Esophagus squamous epithelium (tissue), 5 donors: Measurements from ENCODE around the gene SNX21. TPM values are rescaled to one million over a fixed set of nuclear protein-coding genes. Genes with fewer than 3 reads are reported as not detected.
A peak's percentile ranks its signal among the peaks of the same experiment; 100 is the strongest.

Experiments used
- DNase-seq: peaks from one replicate; lab custom pipeline; 2025; lab: John Stamatoyannopoulos, UW
- H3K27ac ChIP-seq, 4 donors: fragments of 200-600 bp; sonication (generic); one replicate each; pipeline ENCODE4 v1.5.1; 2016 to 2019; ENCODE audit warnings: mild to moderate bottlenecking in 1 of 4
- H3K27me3 ChIP-seq, 4 donors: fragments of 200-600 bp; sonication (generic); 1 replicate in 3 of 4; 2 replicates in 1 of 4; pipeline versions ENCODE4 v1.5.1 to v1.6.0; 2017 to 2021; ENCODE audit warnings: antibody characterized with exemption in 1 of 4
- H3K36me3 ChIP-seq, 3 donors: fragments of 200-600 bp; sonication (generic); one replicate each; pipeline ENCODE4 v1.5.1; 2016 to 2019
- H3K4me1 ChIP-seq, 3 donors: fragments of 200-600 bp; sonication (generic); one replicate each; pipeline ENCODE4 v1.5.1; 2017 to 2019
- H3K4me3 ChIP-seq, 4 donors: fragments of 200-600 bp; sonication (generic); 1 replicate in 3 of 4; 2 replicates in 1 of 4; pipeline ENCODE4 v1.5.1; 2016 to 2019; ENCODE audit warnings: mild to moderate bottlenecking in 2 of 4, moderate library complexity in 1 of 4
- H3K9me3 ChIP-seq, 3 donors: fragments of 200-600 bp; sonication (generic); one replicate each; pipeline ENCODE4 v1.5.1; 2016 to 2019
- CTCF ChIP-seq, 6 experiments: fragments of 450-650 bp in 4 of 6; fragments of 200-600 bp in 2 of 6; sonication (generic) in 2 of 6; IDR thresholded peaks; one replicate each; pipeline ENCODE4 v1.5.1; 2016 to 2019; ENCODE audit warnings: antibody characterized with exemption in 6 of 6, mild to moderate bottlenecking in 4 of 6, moderate library complexity in 4 of 6
- POLR2A ChIP-seq, 4 donors: fragments of 450-650 bp; IDR thresholded peaks; one replicate each; pipeline ENCODE4 v1.6.1; 2017; ENCODE audit warnings: antibody characterized with exemption in 4 of 4, mild to moderate bottlenecking in 4 of 4, moderate library complexity in 3 of 4
- WGBS, 2 donors: methylation state at CpG; one replicate each; pipeline ENCODE4 v1.1.5; 2018; 5-methylcytosine and 5-hydroxymethylcytosine counted together
- intact Hi-C: fragments of 100-400 bp; cut with DNase I; formaldehyde crosslinking; loops from one replicate; pipeline ENCODE4 v1.15.0; 2022
- total RNA-seq, 4 donors: library from RNA; depleted of rRNA; stranded (reverse); fragments of >200 nt; gene quantifications; one replicate each; pipeline ENCODE4 v1.1.0, GENCODE V29; 2016
- donor health status: DM: yes; HTN: yes; CAD: no.

SNX21 gene
- total RNA-seq, 4 donors from 2014 or later, result 21.2 to 43.2 (median 37.4) TPM

- no peak for DNase-seq
- WGBS, 2 donors, result 31 to 41% methylated on average over 4 of the region's 4 CpGs
- H3K36me3 ChIP-seq, result peaks cover 0 to 67% (median 46%) of the 10 kb centered on the region in 3 donors
- no peaks in the 10 kb centered on the region for H3K27me3 ChIP-seq
- intact Hi-C loops, result no loop called here
- TF ChIP-seq CTCF (IDR thresholded peaks at IDR 0.05) (peak; percentile 44 to 65 (median 57)), POLR2A (IDR thresholded peaks at IDR 0.05) (no peak)
- H3K4me1 ChIP-seq, result peaks cover 0 to 8% (median 0%) of the 10 kb centered on the region in 3 donors
- H3K4me3 ChIP-seq, result no peak overlapping the region
- H3K9me3 ChIP-seq, result no peaks in the 10 kb centered on the region
- no peak overlapping the region for H3K27ac ChIP-seq
Observed at GRCh38 chr20:45798935-45799642, 34.5 kb upstream of the SNX21 start.

GRCh38 chr20:45801851-45802250 is 31.7 kb upstream of the SNX21 start:
- 85 to 90% methylated on average over 4 to 7 of the region's 7 CpGs for WGBS, 2 donors
- Histone ChIP-seq H3K4me1 (peaks cover 0 to 8% (median 0%) of the 10 kb centered on the region in 3 donors), H3K27ac (no peak overlapping the region), H3K27me3 (no peaks in the 10 kb centered on the region), H3K9me3 (no peaks in the 10 kb centered on the region), H3K4me3 (no peak overlapping the region), H3K36me3 (peaks cover 7 to 67% (median 41%) of the 10 kb centered on the region in 3 donors)
- intact Hi-C loops, result no loop called here
- no peak for DNase-seq
- no peak for TF ChIP-seq POLR2A (IDR thresholded peaks at IDR 0.05)
- no peak for TF ChIP-seq CTCF (IDR thresholded peaks at IDR 0.05)

- Histone ChIP-seq H3K36me3 (peaks cover 8 to 63% (median 38%) of the 10 kb centered on the region in 3 donors), H3K27ac (no peak overlapping the region), H3K9me3 (no peaks in the 10 kb centered on the region), H3K27me3 (no peaks in the 10 kb centered on the region), H3K4me1 (peaks cover 8 to 30% (median 12%) of the 10 kb centered on the region in 3 donors), H3K4me3 (no peak overlapping the region)
- no peak for DNase-seq
- intact Hi-C loops, result loop anchor here (10.0 kb wide), 1 partner anchor 154 kb away; no protein-coding TSS in a partner anchor
- 87 to 89% methylated on average over 8 of the region's 8 CpGs for WGBS, 2 donors
- no peak for TF ChIP-seq CTCF (IDR thresholded peaks at IDR 0.05)
- TF ChIP-seq POLR2A (IDR thresholded peaks at IDR 0.05), result no peak
Observed at GRCh38 chr20:45810191-45810970, 23.2 kb upstream of the SNX21 start.

GRCh38 chr20:45812157-45813005 is 21.2 kb upstream of the SNX21 start, which contains the start of gene UBE2C:
UBE2C (plus strand) TSS chr20:45812644; CDS start chr20:45812696, 52 bp downstream.
- H3K27ac ChIP-seq, result peak within 1 kb of the TSS; percentile 42 to 76 (median 70)
- intact Hi-C loops, result loop anchor here (10.0 kb wide), 1 partner anchor 152 kb away; no protein-coding TSS in a partner anchor
- DNase-seq, result peak; percentile 84
- no peaks in the 10 kb centered on the region for H3K9me3 ChIP-seq
- no peak for TF ChIP-seq CTCF (IDR thresholded peaks at IDR 0.05)
- TF ChIP-seq POLR2A (IDR thresholded peaks at IDR 0.05), result peak in 1 of 4 donors; percentile 42
- peaks cover 8 to 32% (median 12%) of the 10 kb centered on the region in 3 donors for H3K4me1 ChIP-seq
- peak within 1 kb of the TSS; percentile 60 to 79 (median 65) for H3K4me3 ChIP-seq
- H3K36me3 ChIP-seq, result peaks cover 7 to 43% (median 32%) of the 10 kb centered on the region in 3 donors
- H3K27me3 ChIP-seq, result no peaks in the 10 kb centered on the region
- 0 to 2% methylated on average over 8 to 22 of the region's 65 CpGs for WGBS, 2 donors
